Epithelial cell of esophagus (primary cell): ENCODE measurements around the gene RUVBL2.

Experiments
- DNase-seq: peaks from one replicate; pipeline ENCODE4 v3.0.0; 2010; ENCODE audit warnings: low read depth
- H3K4me3 ChIP-seq: 2 replicates; pipeline ENCODE4 v1.5.1; 2011; ENCODE audit warnings: mild to moderate bottlenecking, low read length, control low read depth
- CTCF ChIP-seq: IDR thresholded peaks from 2 replicates; pipeline ENCODE4 v1.5.1; 2011; ENCODE audit warnings: low read depth, mild to moderate bottlenecking, low read length, control low read depth, inconsistent platforms; ENCODE audit not compliant: insufficient read depth; ENCODE audit errors: missing control alignments

Gene RUVBL2

GRCh38 chr19:48999481-49000325 is 6.0 kb downstream of the RUVBL2 start:
- peak; percentile 77 for TF ChIP-seq CTCF
- no peak overlapping the region for H3K4me3 ChIP-seq
- peak; percentile 82 for DNase-seq

- DNase-seq: no peak
- no peak overlapping the region for H3K4me3 ChIP-seq
- no peak for TF ChIP-seq CTCF
Observed at GRCh38 chr19:49004133-49004532, 10.4 kb downstream of the RUVBL2 start.

- H3K4me3 ChIP-seq: no peak overlapping the region
- TF ChIP-seq CTCF: no peak
- no peak for DNase-seq
Observed at GRCh38 chr19:49004964-49005614, 11.4 kb downstream of the RUVBL2 start.

- H3K4me3 ChIP-seq: no peak overlapping the region
- TF ChIP-seq CTCF: no peak
- DNase-seq: no peak
Observed at GRCh38 chr19:49006905-49007304, 13.2 kb downstream of the RUVBL2 start.

GRCh38 chr19:49009828-49010227 is 16.1 kb downstream of the RUVBL2 start:
- no peak overlapping the region for H3K4me3 ChIP-seq
- TF ChIP-seq CTCF: no peak
- DNase-seq: no peak

- no peak for TF ChIP-seq CTCF
- H3K4me3 ChIP-seq: no peak overlapping the region
- DNase-seq: no peak
Observed at GRCh38 chr19:49010453-49010852, 16.8 kb downstream of the RUVBL2 start.

- no peak overlapping the region for H3K4me3 ChIP-seq
Observed at GRCh38 chr19:49011194-49011593, 17.5 kb downstream of the RUVBL2 start.

More at GRCh38 chr19:49011194-49011593, 17.5 kb downstream of the RUVBL2 start:
- DNase-seq: no peak
- no peak for TF ChIP-seq CTCF
